HG02870 (cell line): ENCODE measurements around the gene PXT1.
"Not testable (repeated sequence)": the region's sequence is repeated elsewhere in the genome, so short reads cannot be mapped to it uniquely, and the experiment has no call there.

ENCODE experiments used
- ATAC-seq: cut with Tn5 transposase; IDR thresholded peaks from one replicate; pipeline ENCODE4 v1.9.1; 2021; ENCODE audit warnings: mild to moderate bottlenecking, moderate library complexity; ENCODE audit not compliant: unreplicated experiment

The PXT1 gene

DNA sequence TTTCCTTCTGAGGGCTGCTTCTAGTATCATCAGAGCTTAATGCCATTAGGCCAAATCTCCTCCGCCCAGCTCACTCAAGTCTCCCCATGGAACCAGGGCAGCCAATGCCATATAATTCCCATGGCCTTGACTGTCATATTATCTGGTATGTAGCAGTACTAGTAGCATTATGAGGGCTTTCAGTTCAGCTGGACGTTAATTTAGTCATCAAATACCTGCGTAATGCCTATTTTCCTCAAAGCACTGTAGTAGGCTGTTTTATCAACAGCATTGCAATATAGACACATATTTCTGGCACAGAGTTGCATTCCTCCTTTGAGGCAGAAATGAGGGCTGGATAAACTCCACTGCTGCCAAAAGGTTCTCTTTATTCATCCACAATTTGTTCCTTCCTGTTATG lies 1.8 kb upstream of the PXT1 start:
- ATAC-seq = no peak

DNA sequence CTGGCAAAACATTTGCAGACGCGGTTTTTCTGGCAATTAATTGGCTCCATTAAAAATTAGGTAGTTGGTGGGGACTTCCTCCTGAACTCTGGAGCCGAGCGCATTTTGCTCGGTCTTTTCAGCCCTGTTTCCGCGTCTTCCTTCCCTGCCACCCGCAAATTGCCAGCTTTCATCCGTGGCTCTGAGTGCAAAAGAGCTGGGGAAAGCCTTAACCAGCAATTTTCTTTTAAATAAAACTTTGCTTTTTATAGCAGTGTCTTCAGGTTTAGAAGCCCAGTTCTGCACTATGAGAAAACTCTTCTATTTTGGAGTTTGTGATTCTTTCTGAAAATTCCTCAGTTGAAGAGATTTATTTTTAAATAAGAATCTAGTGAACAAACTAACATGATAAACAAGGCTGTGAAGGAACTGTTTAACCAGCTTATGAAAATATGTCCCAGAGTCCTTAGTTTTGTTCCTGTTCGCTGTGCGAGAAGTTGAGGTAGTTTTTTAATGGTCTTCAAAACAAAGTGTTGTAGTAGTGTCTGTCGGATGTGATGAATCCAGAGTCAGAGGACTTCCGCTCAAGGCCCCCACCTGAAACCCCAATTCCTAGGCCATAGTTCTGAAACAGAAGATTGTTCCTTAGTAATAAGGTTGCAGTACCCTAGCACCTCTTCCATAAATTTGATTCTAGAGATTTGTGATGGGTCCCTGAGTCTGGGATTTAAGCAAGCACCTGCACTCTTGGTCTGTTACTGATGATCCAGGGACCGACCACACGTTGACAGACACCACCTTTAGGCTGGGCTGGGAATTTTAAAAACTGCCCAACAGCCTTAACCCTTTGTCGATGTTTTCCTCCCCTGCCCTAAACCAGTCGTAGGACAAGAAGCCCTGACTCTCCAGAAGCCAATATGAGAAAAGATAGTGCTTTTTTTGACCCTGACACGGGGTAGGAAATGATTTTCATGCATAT lies 1.1 kb upstream of the PXT1 start:
- no peak for ATAC-seq

GRCh38 chr6:36442103-36442670 lies 467 bp downstream of the PXT1 start:
- ATAC-seq = no peak

DNA sequence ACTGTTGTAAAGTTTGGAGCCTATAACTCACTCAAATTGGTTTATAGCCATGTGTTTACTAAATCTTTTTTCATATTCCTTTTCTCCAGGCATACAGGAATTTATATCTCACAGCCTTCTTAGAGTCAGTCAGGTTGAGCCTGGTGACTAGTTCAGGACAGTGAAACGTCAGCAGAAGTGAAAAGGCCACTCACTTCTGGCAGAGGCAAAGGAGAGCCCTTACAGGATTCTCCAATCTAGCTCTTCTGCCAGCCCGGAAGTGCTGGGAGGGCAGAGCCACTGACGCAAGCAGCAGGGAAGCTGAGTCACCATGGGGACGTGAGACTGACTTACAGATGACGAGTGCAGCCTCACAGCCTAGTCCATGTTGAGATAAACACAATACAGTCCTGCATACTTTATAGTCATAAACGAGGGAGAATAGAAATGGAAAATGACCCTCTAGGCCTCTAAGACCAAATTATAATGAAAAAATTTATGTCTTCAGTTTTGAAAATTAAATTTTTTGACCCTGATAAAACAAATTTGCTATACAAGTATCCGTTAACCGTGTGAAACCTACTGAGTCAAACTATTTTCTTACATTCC lies 1.3 kb downstream of the PXT1 start:
- no peak for ATAC-seq

GRCh38 chr6:36436466-36436865 lies 6.2 kb downstream of the PXT1 start:
- ATAC-seq = no peak

DNA sequence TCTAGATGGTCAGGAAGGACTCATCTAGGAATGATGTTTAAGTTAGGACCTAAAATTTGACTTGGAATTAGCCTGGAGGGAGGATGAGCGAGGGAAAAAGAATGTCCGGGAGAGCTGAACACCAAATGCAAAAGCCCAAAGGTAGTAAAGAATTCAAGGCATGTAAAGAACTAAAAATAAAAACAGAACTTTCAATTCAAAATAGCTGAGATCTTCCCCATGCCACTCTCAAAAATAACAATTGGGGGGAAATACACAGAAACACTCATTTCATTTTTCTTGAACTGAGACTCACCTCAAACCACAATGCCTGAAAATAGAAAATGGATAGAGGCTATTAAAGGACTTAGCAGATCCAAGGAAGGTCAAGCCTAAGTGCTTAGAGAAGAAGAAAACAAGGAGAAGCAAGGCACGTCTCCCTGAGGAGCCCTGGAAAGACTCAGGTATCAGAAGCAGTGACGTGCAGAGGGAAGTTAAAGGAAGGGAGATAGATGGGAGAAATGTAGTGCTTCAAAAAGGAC lies 10.4 kb downstream of the PXT1 start:
- no peak for ATAC-seq

DNA sequence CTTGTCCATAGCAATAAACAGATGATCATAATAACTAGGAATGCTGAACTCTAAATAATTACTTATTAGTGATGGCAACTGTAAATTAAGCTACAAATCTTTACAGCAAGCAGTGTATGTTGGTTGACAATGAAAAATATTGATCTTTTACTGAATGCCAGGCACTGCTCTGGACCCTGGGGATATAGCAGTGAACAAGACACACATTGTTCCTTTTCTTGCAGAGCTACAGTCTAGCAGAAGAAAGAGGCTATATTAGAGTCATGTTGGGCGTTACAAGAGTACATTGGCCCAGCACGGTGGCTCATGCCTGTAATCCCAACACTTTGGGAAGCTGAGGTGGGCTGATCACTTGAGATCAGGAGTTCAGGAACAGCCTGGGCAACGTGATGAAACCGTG lies 11.5 kb downstream of the PXT1 start:
- no peak for ATAC-seq

- no peak for ATAC-seq
Observed at GRCh38 chr6:36430351-36430750, 12.3 kb downstream of the PXT1 start.

DNA sequence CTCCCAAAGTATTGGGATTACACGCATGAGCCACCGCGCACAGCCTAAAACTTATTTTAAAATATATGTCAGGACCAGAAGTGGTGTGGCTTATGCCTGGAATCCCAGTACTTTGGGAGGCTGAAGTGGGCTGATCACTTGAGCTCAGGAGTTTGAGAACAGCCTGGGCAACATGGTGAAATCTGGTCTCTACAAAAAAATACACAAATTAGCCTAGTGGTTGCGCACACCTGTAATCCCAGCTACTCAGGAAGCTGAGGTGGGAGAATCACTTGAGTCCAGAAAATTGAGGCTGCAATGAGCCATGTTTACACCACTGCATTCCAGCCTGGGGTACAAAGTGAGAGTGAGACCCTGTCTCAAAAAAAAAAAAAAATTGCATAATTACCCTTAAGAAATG lies 13.7 kb downstream of the PXT1 start:
- no peak for ATAC-seq

- ATAC-seq = no peak
Observed at GRCh38 chr6:36426622-36427021, 16.0 kb downstream of the PXT1 start.

GRCh38 chr6:36423101-36423824 lies 19.4 kb downstream of the PXT1 start:
- peak; percentile 96 for ATAC-seq

GRCh38 chr6:36422714-36423100 lies 19.9 kb downstream of the PXT1 start:
- ATAC-seq = peak; percentile 4

- no peak for ATAC-seq
Observed at GRCh38 chr6:36419310-36419709, 23.3 kb downstream of the PXT1 start.

DNA sequence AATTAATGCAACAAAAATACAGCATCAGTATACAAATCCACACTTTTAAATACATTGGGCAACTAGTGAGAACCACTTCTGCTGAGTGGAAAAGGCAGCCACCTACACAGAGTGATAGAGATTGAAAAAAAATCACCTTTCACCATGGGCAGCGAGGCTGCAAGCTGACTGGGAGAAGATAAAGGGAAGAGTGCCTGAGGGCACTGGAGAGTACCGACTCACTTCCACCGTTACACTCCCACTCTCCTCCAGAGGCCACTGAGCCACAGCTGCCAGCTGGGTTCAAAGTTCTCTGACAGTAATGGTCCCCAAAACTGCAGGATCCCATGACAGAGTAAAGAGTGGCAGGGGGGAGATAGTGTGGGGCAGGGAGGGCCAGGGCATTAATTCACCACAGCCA lies 24.1 kb downstream of the PXT1 start:
- no peak for ATAC-seq

- ATAC-seq = no peak
Observed at GRCh38 chr6:36414481-36414880, 28.2 kb downstream of the PXT1 start.

DNA sequence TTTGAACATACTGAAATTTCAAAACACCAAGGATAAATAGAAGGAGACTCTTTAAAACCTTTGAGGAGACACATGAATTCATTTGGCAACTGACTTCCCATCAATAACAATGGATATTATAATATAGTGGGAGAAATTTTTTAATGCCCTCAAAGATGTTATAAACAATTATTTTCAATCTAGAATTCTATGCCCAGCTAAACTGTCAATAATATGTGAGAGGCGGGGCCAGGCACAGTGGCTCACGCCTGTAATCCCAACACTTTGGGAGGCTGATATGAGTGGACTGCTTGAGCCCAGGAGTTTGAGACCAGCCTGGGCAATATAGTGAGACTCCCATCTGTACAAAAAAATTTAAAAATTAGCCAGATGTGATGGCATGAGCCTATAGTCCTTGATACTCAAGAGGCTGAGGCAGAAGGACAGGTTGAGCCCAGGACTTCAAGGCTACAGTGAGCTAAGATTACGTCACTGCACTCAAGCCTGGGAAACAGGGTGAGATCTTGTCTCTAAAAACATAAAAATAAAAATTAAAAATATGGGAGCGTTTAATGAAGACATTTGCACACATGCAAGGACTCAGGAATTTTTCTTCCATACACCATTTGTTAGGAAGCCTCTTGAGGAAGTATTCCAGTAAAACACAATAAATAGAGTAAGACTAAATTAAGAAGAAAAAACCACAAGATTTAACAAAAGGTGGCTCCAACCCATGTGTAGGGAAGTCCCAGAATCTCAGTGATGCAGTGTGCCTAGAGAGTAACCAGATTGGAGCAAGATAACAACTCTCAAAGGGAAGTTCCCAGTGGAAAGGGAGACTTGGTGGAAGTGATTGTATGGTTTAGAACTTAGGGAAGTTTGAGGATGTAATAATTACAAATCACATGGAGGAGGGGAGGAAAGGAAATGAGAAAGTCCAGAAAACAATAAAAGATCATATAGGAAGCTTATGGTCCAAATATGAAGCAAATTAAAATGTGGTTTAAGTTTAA lies 28.9 kb downstream of the PXT1 start:
- ATAC-seq = no peak

DNA sequence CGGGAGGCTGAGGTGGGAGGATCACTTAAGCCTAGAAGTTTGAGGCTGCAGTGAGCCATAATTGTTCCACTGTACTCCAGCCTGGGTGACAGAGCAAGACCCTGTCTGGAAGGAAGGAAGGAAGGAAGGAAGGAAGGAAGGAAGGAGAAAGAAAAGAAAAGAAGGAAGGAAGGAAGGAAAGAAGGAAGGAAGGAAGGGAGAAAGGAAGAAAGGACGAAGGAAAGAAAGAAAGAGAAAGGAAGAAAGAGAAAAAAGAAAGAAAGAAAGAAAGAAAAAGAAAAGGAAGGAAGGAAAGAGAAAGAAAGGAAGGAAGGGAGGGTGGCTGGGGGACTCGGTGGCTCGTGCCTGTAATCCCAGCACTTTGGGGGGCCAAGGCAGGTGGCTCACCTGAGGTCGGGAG lies 32.9 kb downstream of the PXT1 start:
- not testable (repeated sequence) for ATAC-seq

- ATAC-seq = no peak
Observed at GRCh38 chr6:36404164-36404563, 38.5 kb downstream of the PXT1 start.

GRCh38 chr6:36402481-36402880 lies 40.2 kb downstream of the PXT1 start:
- no peak for ATAC-seq

GRCh38 chr6:36399970-36400369 lies 42.7 kb downstream of the PXT1 start:
- no peak for ATAC-seq
